ENCODE measurements around the gene PHACTR1.

DNA sequence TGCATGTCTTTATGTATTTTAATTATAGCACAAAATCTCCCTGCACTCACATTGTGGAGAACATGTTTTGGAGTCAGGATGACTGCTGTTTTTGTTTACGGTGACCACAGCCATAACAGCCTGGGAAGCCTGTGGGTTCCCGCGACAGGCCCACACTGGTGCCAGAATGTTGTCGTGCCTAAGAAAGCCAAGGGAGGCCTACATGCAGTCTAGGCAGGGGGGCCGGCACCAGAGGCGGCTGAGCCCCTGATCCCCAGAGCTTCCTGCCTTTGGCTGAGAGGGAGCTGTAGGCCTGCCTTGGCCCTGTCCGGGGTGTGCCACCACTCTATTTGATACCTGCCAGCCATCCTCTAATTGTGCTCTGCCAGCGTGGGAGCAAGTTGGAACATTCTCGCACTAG lies 565.1 kb downstream of the PHACTR1 start:
- TF ChIP-seq, protein P1, sequence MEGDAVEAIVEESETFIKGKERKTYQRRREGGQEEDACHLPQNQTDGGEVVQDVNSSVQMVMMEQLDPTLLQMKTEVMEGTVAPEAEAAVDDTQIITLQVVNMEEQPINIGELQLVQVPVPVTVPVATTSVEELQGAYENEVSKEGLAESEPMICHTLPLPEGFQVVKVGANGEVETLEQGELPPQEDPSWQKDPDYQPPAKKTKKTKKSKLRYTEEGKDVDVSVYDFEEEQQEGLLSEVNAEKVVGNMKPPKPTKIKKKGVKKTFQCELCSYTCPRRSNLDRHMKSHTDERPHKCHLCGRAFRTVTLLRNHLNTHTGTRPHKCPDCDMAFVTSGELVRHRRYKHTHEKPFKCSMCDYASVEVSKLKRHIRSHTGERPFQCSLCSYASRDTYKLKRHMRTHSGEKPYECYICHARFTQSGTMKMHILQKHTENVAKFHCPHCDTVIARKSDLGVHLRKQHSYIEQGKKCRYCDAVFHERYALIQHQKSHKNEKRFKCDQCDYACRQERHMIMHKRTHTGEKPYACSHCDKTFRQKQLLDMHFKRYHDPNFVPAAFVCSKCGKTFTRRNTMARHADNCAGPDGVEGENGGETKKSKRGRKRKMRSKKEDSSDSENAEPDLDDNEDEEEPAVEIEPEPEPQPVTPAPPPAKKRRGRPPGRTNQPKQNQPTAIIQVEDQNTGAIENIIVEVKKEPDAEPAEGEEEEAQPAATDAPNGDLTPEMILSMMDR (IDR thresholded peaks at IDR 0.05) = no peak
- no peak for TF ChIP-seq POLR2A (IDR thresholded peaks at IDR 0.05)
